Nephron (organoid): ENCODE measurements around the gene STARD10.

ENCODE experiments used
- H3K27ac Mint-ChIP-seq, 3 experiments: 2 replicates each; pipeline ENCODE4 v1.8.0; 2020; ENCODE audit warnings: mixed read lengths in 3 of 3, mild to moderate bottlenecking in 2 of 3, moderate library complexity in 1 of 3
- H3K27me3 Mint-ChIP-seq: 2 replicates; pipeline ENCODE4 v1.8.0; 2021; ENCODE audit warnings: low read depth, mild to moderate bottlenecking, moderate library complexity, mixed read lengths
- H3K36me3 Mint-ChIP-seq: 2 replicates; pipeline ENCODE4 v1.8.0; 2020; ENCODE audit warnings: low read depth, mixed read lengths
- H3K4me1 Mint-ChIP-seq: 2 replicates; pipeline ENCODE4 v1.8.0; 2020; ENCODE audit warnings: mixed read lengths
- H3K4me3 Mint-ChIP-seq, 3 experiments: 2 replicates each; pipeline ENCODE4 v1.8.0; 2020; ENCODE audit warnings: mild to moderate bottlenecking in 3 of 3, mixed read lengths in 3 of 3, moderate library complexity in 2 of 3
- H3K9me3 Mint-ChIP-seq: 2 replicates; pipeline ENCODE4 v1.8.0; 2020; ENCODE audit warnings: mixed read lengths
- CTCF ChIP-seq, 3 experiments: fragments of 200-600 bp; sonication (generic); IDR thresholded peaks; one replicate each; pipeline ENCODE4 v1.5.0; 2021; ENCODE audit warnings: antibody characterized with exemption in 3 of 3; ENCODE audit not compliant: unreplicated experiment in 3 of 3

Gene STARD10

GRCh38 chr11:72727521-72727920, 66.3 kb downstream of the STARD10 start:
- peaks cover 17% of the 10 kb centered on the region for H3K36me3 Mint-ChIP-seq
- peaks cover 12% of the 10 kb centered on the region for H3K4me1 Mint-ChIP-seq
- TF ChIP-seq CTCF (IDR thresholded peaks at IDR 0.05; ENCODE audit: unreplicated experiment in 3 of 3): no peak
- peaks cover 4% of the 10 kb centered on the region for H3K27me3 Mint-ChIP-seq
- no peaks in the 10 kb centered on the region for H3K9me3 Mint-ChIP-seq
- peak overlapping the region; percentile 12 to 66 (median 42) for H3K27ac Mint-ChIP-seq
- no peak overlapping the region for H3K4me3 Mint-ChIP-seq

GRCh38 chr11:72726266-72727220, 67.3 kb downstream of the STARD10 start:
- no peak for TF ChIP-seq CTCF (IDR thresholded peaks at IDR 0.05; ENCODE audit: unreplicated experiment in 3 of 3)
- H3K27ac Mint-ChIP-seq: peak overlapping the region in 2 of 3 experiments; percentile 8 to 75
- no peaks in the 10 kb centered on the region for H3K27me3 Mint-ChIP-seq
- peaks cover 15% of the 10 kb centered on the region for H3K36me3 Mint-ChIP-seq
- no peak overlapping the region for H3K4me3 Mint-ChIP-seq
- H3K4me1 Mint-ChIP-seq: peaks cover 21% of the 10 kb centered on the region
- H3K9me3 Mint-ChIP-seq: no peaks in the 10 kb centered on the region

GRCh38 chr11:72725724-72726028, 68.2 kb downstream of the STARD10 start:
- no peaks in the 10 kb centered on the region for H3K9me3 Mint-ChIP-seq
- H3K4me1 Mint-ChIP-seq: peaks cover 30% of the 10 kb centered on the region
- TF ChIP-seq CTCF (IDR thresholded peaks at IDR 0.05; ENCODE audit: unreplicated experiment in 3 of 3): no peak
- no peaks in the 10 kb centered on the region for H3K27me3 Mint-ChIP-seq
- peaks cover 9% of the 10 kb centered on the region for H3K36me3 Mint-ChIP-seq
- H3K27ac Mint-ChIP-seq: peak overlapping the region; percentile 67 to 75 (median 75)
- H3K4me3 Mint-ChIP-seq: no peak overlapping the region

GRCh38 chr11:72724851-72725723, 68.8 kb downstream of the STARD10 start:
- TF ChIP-seq CTCF (IDR thresholded peaks at IDR 0.05; ENCODE audit: unreplicated experiment in 3 of 3): peak; percentile 83 to 93 (median 88)
- H3K27ac Mint-ChIP-seq: peak overlapping the region; percentile 67 to 75 (median 75)
- H3K27me3 Mint-ChIP-seq: no peaks in the 10 kb centered on the region
- peaks cover 5% of the 10 kb centered on the region for H3K36me3 Mint-ChIP-seq
- H3K4me3 Mint-ChIP-seq: peak overlapping the region; percentile 7 to 29 (median 20)
- H3K9me3 Mint-ChIP-seq: no peaks in the 10 kb centered on the region
- H3K4me1 Mint-ChIP-seq: peaks cover 36% of the 10 kb centered on the region

- Mint-ChIP-seq H3K27me3 (no peaks in the 10 kb centered on the region), H3K9me3 (no peaks in the 10 kb centered on the region), H3K27ac (peak overlapping the region; percentile 66 to 89 (median 72)), H3K4me1 (peaks cover 46% of the 10 kb centered on the region), H3K36me3 (peaks cover 3% of the 10 kb centered on the region), H3K4me3 (peak overlapping the region in 2 of 3 experiments; percentile 19 to 40)
- TF ChIP-seq CTCF (IDR thresholded peaks at IDR 0.05; ENCODE audit: unreplicated experiment in 3 of 3): no peak
Measured at GRCh38 chr11:72724021-72724551, 69.8 kb downstream of the STARD10 start.
